Astrocyte (in vitro differentiated cells and primary cell): Measurements from ENCODE around the gene SPATA9.

Experiments
- EZH2 ChIP-seq: IDR thresholded peaks from 2 replicates; pipeline ENCODE4 v1.6.1; 2012; ENCODE audit warnings: mild to moderate bottlenecking, low read length, inconsistent platforms; ENCODE audit not compliant: insufficient read depth
- TF ChIP-seq, protein P1 (sequence below): IDR thresholded peaks from 2 replicates; pipeline ENCODE4 v1.5.1; 2011; ENCODE audit warnings: low read depth, mild to moderate bottlenecking, inconsistent platforms, low read length, moderate library complexity; ENCODE audit not compliant: insufficient read depth

GRCh38 chr5:95708876-95709275 is 26.1 kb upstream of the SPATA9 start:
- TF ChIP-seq, protein P1, sequence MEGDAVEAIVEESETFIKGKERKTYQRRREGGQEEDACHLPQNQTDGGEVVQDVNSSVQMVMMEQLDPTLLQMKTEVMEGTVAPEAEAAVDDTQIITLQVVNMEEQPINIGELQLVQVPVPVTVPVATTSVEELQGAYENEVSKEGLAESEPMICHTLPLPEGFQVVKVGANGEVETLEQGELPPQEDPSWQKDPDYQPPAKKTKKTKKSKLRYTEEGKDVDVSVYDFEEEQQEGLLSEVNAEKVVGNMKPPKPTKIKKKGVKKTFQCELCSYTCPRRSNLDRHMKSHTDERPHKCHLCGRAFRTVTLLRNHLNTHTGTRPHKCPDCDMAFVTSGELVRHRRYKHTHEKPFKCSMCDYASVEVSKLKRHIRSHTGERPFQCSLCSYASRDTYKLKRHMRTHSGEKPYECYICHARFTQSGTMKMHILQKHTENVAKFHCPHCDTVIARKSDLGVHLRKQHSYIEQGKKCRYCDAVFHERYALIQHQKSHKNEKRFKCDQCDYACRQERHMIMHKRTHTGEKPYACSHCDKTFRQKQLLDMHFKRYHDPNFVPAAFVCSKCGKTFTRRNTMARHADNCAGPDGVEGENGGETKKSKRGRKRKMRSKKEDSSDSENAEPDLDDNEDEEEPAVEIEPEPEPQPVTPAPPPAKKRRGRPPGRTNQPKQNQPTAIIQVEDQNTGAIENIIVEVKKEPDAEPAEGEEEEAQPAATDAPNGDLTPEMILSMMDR = no peak
- TF ChIP-seq EZH2 = no peak
